NCI-H526 treated with DMSO at 0.1 percent for 48 hours (cell line): Measurements from ENCODE around the gene LRRC73.
"Not testable (repeated sequence)": the region's sequence is repeated elsewhere in the genome, so short reads cannot be mapped to it uniquely, and the experiment has no call there.

Experiments used
- DNase-seq: peaks from one replicate; lab custom pipeline; 2025; lab: John Stamatoyannopoulos, UW

Gene LRRC73

GRCh38 chr6:43461936-43462335 lies 48.2 kb downstream of the LRRC73 start:
- DNase-seq: no peak

GRCh38 chr6:43460032-43460431 lies 50.1 kb downstream of the LRRC73 start:
- DNase-seq: no peak

- DNase-seq: no peak
Measured at GRCh38 chr6:43459535-43459934, 50.6 kb downstream of the LRRC73 start.

GRCh38 chr6:43458154-43458553 lies 52.0 kb downstream of the LRRC73 start:
- not testable (repeated sequence) for DNase-seq

DNA sequence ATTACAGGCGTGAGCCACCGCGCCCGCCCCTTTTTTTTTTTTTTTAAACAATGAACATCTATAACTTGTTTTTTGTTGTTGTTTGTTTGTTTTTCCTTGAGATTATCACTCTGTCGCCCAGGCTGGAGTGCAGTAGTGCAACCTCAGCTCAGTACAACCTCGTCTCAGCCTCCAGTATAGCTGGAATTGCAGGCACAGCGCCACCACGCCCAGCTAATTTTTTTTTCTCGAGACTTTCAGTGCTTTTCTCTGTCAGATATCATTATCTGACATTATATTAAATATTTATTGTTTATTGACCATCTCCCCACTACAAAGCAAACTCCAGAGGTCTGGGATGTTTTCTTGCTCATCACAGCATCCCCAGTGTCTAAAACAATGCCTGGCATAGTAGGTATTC lies 52.5 kb downstream of the LRRC73 start:
- no peak for DNase-seq
